Measurements from ENCODE around the gene CYP2D6.
"Not testable (repeated sequence)": the region's sequence is repeated elsewhere in the genome, so short reads cannot be mapped to it uniquely, and the experiment has no call there.

The CYP2D6 gene

GRCh38 chr22:42131562-42131961 lies 952 bp upstream of the CYP2D6 start:
- DNase-seq = no peak

DNA sequence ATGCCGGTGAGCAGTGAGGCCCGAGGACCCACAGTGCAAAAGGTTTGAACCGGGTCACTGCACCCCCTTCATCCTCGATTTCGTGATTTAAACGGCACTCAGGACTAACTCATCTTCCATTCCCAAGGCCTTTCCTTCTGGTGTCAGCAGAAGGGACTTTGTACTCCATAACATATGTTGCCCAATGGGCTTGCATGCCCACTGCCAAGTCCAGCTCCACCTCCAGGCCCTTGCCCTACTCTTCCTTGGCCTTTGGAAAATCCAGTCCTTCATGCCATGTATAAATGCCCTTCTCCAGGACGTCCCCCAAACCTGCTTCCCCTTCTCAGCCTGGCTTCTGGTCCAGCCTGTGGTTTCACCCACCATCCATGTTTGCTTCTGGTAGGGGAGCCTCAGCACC lies 428 bp downstream of the CYP2D6 start:
- not testable (repeated sequence) for DNase-seq

- DNase-seq = peak; percentile 13
Observed at GRCh38 chr22:42128776-42129694, 1.6 kb downstream of the CYP2D6 start.

DNA sequence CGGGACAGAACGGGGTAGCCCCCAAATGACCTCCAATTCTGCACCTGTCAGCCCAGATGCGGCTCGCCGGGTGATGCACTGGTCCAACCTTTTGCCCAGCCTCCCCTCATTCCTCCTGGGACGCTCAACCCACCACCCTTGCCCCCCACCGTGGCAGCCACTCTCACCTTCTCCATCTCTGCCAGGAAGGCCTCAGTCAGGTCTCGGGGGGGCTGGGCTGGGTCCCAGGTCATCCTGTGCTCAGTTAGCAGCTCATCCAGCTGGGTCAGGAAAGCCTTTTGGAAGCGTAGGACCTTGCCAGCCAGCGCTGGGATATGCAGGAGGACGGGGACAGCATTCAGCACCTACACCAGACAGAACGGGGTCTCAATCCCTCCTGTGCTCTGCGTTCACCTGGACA lies 2.6 kb downstream of the CYP2D6 start:
- DNase-seq = not testable (repeated sequence)

DNA sequence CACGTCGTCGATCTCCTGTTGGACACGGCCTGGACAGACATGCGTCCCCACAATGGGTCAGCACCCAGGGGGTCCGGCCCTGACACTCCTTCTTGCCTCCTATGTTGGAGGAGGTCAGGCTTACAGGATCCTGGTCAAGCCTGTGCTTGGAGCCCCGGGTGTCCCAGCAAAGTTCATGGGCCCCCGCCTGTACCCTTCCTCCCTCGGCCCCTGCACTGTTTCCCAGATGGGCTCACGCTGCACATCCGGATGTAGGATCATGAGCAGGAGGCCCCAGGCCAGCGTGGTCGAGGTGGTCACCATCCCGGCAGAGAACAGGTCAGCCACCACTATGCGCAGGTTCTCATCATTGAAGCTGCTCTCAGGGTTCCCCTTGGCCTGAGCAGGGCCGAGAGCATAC lies 3.0 kb downstream of the CYP2D6 start:
- DNase-seq = no peak

DNA sequence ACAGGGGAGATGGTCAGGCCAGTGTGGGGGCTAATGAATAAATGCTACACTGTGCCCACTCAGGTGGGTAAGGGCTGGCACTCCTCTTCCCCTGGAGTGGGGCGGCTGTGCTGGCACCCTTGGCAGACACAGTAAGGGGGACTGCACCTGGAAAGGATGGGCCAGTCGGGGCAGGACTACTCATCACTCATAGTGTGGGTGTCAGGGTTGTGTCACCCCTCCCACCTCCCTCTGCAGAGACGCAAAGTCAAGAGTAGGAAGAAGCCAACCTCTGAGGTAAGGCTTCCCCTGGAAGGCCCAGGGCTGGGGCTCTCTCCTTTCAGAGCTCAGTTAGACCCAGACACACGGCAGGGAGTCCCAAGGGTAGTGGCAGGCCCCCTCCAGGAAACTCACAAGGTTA lies 7.1 kb downstream of the CYP2D6 start:
- not testable (repeated sequence) for DNase-seq

DNA sequence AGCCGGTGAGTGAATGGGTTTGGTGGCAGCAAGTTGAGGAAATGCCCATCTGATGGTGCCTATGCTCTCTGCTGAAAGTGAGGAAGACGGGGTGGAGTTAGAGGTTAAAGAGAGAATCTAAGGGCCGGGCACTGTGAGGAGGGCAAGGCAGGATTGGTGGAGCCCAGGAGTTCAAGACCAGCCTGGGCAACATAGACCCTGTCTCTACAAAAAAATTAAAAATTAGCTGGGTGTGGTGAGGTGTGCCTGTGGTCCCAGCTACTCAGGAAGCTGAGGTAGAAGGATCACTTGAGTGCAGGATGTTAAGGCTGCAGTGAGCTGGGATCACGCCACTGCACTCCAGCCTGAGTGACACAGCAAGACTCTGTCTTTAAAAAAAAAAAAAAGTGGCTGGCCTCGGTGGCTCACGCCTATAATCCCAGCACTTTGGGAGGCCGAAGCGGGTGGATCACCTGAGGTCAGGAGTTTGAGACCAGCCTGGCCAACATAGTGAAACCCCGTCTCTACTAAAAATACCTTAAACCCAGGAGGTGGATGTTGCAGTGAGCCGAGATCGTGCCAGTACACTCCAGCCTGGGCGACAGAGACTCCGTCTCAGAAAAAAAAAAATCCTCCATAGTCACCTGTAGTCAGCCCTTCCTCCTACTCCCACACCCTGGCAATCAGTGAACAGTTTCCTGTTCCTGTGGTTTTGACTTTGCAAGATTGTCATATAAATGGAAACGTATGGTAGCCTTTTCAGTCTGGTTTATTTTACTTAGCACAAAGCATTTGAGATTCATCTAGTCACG lies 10.2 kb downstream of the CYP2D6 start:
- DNase-seq = peak; percentile 25

DNA sequence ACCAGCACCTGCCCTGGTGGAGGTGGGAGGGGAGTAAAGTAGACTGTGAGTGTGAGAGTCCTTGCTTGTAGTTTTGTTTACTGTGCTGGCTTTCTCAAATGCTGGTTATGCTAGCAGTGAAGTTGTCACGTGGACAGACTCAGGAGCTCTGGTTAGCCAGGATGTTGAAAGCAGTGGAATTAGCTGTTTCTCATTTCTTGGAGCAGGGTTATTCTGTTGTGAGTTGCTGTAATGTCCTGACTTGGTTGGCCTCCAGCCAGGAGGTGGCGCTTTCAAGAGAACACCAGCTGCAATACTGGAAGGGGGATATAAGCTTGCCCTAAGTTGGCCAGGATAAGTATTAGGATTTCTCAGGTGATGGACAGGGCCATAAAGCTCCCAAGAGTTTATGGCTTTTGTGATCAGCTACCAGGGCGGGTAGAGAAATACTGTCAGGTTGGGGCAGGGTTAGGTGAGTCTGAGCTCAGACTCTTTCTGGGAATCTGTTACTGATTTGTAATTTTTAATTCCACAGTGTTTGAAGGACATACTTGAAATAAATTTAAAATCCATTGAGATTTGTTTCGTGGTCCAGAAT lies 13.7 kb downstream of the CYP2D6 start:
- no peak for DNase-seq

DNA sequence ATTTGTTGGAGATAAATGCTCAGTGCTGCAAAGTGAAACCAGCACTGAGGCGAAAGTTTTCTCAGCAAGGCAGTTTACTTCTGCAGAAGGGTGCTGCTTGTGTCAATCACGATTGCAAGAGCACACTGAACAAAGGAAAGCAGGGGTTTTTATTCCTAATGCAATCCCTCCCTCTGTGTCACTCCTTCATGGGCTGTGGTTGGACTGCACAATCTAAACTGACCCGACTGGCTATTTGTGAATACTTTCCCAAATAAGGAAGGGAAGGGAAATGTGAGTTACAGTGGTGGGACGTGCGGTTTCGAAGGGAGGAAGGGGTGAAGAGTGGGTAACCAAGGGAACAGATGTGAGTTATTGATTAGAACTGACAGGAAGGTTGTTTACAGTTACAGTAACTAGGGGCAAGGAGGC lies 15.2 kb downstream of the CYP2D6 start:
- DNase-seq = not testable (repeated sequence)

GRCh38 chr22:42114721-42115120 lies 15.9 kb downstream of the CYP2D6 start:
- DNase-seq = peak; percentile 69

DNA sequence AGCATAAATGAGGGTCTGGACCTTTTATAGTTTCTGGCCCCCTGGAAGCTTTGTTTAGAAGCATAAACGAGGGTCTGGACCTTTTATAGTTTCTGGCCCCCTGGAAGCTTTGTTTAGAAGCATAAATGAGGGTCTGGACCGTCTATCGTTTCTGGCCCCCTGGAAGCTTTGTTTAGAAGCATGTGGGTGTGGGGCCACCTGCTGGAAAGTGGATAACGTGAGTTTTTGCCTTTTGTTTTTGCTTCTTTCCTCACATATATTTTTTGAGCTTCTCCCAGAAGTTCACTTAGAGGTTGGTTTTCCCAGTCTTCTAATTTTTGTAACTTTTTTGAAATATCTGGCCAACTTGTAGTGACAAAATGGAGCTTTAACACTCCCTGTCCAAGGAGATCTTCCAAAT lies 17.8 kb downstream of the CYP2D6 start:
- DNase-seq = peak; percentile 50

DNA sequence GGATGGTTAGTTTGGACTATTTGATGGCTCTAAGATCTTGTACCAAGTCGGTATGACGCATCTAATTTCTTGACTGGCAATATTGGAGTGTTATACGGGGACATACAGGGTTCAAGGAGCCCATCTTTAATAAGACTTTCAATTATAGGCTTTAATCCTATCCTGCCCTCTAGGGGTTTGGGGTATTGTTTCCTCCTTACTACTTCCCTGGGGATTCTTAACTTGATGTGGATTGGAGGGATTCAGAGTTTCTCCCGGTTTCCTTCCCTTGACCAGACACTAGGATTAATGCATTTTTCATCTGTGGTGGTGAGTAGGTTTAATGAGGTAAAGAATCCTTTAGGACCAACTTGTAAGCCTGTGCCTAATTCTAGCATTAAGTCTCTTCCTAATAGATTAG lies 18.8 kb downstream of the CYP2D6 start:
- DNase-seq = no peak

- no peak for DNase-seq
Observed at GRCh38 chr22:42108848-42109247, 21.8 kb downstream of the CYP2D6 start.

DNA sequence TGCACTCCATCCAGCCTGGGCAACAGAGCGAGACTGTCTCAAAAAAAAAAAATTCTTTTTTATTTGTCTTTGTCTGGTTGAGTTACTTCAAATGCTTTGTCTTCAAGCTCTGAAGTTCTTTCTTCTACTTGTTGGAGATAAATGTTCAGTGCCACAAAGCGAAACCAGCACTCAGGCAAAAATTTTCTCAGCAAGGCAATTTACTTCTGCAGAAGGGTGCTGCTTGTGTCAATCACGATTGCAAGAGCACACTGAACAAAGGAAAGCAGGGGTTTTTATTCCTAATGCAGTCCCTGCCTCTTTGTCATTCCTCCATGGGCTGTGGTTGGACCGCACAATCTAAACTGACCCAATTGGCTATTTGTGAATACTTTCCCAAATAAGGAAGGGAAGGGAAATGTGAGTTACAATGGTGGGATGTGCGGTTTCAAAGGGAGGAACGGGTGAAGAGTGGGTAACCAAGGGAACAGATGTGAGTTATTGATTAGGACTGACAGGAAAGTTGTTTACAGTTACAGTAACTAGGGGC lies 26.2 kb downstream of the CYP2D6 start:
- not testable (repeated sequence) for DNase-seq

- DNase-seq = no peak
Observed at GRCh38 chr22:42101199-42101598, 29.4 kb downstream of the CYP2D6 start.

- DNase-seq = no peak
Observed at GRCh38 chr22:42091455-42091782, 39.2 kb downstream of the CYP2D6 start.

DNA sequence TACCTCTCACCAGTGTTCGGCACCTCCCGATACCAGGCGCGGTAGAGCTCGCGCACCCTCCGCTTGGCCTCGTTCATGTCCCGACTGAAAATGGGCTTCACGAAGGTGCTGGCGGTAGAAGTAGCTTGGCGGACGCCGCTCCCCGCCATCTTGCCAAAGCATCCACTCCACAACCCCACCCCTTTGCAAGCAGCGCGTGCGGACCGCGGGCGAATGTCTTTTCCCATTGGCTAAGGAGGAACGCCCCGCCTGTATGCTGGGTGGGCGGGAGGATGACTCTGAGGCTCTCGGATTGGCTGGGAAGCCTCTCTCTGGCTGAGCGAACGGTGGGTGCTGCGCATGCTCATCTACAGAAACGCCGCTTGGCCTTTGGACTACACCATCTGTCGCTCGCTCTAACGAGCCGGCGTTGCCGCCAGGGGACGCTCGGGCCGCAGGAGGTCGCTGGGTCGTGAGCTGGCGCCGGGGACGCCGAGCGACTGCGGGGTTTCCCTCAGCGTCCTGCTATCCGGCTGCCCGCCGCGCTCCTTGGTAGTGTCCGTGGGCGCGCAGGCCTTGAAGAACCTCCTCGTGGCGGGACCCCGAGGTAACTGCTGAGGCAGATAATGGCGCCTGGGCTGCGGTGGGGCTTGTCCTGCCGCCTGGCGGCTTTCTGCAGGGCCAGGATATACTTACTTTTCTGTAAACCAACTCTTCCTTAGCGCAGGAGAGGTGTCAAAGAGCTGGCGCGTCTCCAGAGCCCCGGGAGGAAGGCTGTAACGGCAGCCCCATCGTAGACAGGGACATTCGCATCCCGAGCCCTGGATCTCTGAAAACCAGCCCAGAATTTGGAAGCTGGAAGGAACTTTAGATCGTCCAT lies 39.8 kb downstream of the CYP2D6 start, which contains the start of gene NDUFA6:
NDUFA6 (minus strand) TSS at position 177 of the 859 bp plus-strand sequence; CDS start at position 149, 28 bp downstream.
- DNase-seq = peak; percentile 99

DNA sequence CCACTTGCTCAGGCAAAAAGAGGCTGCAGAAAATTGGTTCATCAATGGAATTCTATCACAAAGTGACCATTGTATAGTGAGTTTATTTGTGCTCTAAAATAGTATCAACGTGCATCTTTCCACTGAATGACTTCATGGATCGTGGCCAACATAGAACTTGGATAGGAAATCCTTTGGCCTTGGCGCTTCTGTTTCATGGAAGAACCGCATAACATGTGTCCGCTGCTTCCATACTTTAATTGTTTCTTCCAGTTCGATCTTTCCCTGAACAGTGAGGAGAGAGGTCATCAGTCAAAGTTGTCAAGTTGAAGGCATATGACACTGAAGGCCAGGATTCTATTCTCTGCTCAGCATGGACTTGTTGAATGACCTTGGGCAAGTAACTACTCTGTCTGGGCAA lies 44.6 kb downstream of the CYP2D6 start:
- no peak for DNase-seq

GRCh38 chr22:42084874-42085273 lies 45.7 kb downstream of the CYP2D6 start:
- no peak for DNase-seq

DNA sequence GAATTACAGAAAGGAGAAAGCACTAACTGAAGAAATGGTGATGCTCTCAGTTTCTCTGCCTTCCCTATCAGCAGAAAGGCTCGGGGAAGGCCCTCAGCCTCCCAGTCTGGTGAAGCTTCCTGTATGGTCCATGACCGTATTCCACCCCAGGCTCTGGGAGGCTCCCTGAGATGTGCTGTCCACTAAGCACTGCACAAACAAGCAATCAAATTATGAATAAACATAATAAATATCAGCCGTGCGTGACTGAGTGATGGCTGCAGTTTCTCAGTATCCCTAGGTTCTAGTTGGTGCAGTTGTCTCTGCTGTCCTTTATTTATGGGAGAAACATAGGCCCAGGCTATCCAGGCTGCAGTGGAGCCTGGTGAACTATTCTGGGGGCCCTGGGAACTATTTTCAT lies 47.5 kb downstream of the CYP2D6 start:
- DNase-seq = no peak

- peak; percentile 44 for DNase-seq
Observed at GRCh38 chr22:42080287-42080686, 50.3 kb downstream of the CYP2D6 start.

Measured in hematopoietic multipotent progenitor cell treated with erythropoietin and hydrocortisone succinate and interleukin-3 and kit ligand, for 6 days (in vitro differentiated cells).